HG03097 (cell line): ENCODE data around the gene HSH2D.

Experiments used
- ATAC-seq: cut with Tn5 transposase; IDR thresholded peaks from one replicate; pipeline ENCODE4 v1.9.1; 2021; ENCODE audit not compliant: unreplicated experiment, low FRiP score

The HSH2D gene

GRCh38 chr19:16190736-16191135 is 47.3 kb downstream of the HSH2D start:
- ATAC-seq: no peak

GRCh38 chr19:16191216-16191908 is 47.9 kb downstream of the HSH2D start:
- ATAC-seq: no peak

GRCh38 chr19:16193466-16193865 is 50.0 kb downstream of the HSH2D start:
- ATAC-seq: no peak

- ATAC-seq: peak; percentile 8
These were observed 53.7 kb downstream of the HSH2D start for GRCh38 chr19:16197188-16197621.

DNA sequence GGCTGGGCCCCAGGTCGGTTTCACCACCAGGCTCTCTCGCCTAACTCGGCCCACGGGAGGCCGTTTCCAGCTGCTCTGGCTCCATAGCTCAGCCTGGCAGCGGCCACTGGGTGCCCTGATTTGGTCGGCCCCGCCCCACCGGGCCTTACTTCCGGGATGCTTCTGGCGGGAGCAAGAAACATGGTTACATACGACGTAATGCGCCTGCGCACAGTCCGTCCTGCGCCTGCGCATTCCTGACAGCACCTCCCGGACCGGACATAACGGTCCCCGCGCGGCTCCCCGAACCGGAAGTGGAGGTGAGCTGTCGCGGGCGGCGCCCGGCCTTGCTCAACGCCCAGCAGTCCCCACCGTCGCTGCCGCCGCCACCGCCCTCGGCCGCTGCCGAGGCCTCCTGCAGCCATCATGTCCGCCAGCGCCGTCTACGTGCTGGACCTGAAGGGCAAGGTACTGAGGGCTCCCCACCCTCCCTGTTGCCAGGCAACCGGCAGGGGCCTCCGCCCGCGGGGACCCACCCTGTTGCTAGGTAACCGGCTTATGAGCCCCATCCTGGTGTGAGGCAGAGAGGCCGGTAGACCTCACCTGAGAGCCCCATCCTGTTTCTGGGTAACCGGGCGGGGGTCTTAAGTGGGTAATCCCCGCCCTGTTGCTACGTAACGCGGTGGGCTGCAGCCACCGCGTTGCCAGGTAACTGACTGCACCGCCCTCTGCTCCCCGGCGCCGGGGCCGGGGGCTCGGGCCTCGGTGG is 54.3 kb downstream of the HSH2D start, which contains the start of gene AP1M1:
Gene AP1M1 (plus strand): TSS at position 290 of the 748 bp plus-strand sequence. CDS start 116 bp downstream, at position 406.
- ATAC-seq: peak; percentile 85

GRCh38 chr19:16198370-16198651 is 54.8 kb downstream of the HSH2D start:
- no peak for ATAC-seq

- no peak for ATAC-seq
These were observed 55.9 kb downstream of the HSH2D start for GRCh38 chr19:16199275-16199932.

GRCh38 chr19:16200038-16201010 is 56.8 kb downstream of the HSH2D start:
- ATAC-seq: no peak

DNA sequence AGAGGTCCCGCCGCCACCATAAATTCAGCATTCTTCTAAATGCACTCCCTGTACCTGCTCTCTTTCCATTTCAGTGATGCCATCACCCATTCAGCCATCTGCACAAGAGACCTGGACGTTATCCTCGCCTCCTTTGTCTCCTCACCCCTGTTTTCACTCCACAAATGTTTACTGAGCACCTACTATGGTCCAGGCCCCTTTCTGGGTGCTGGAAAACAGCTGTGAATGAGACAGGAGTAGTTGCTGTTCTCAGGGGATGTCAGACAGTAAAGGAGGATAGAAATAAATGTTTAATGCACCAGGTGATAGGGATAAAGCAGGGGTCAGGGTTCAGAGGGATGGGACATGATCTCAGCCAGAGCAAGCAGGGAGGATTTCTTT is 57.5 kb downstream of the HSH2D start:
- no peak for ATAC-seq

- ATAC-seq: no peak
These were observed 59.1 kb downstream of the HSH2D start for GRCh38 chr19:16202320-16203255.

DNA sequence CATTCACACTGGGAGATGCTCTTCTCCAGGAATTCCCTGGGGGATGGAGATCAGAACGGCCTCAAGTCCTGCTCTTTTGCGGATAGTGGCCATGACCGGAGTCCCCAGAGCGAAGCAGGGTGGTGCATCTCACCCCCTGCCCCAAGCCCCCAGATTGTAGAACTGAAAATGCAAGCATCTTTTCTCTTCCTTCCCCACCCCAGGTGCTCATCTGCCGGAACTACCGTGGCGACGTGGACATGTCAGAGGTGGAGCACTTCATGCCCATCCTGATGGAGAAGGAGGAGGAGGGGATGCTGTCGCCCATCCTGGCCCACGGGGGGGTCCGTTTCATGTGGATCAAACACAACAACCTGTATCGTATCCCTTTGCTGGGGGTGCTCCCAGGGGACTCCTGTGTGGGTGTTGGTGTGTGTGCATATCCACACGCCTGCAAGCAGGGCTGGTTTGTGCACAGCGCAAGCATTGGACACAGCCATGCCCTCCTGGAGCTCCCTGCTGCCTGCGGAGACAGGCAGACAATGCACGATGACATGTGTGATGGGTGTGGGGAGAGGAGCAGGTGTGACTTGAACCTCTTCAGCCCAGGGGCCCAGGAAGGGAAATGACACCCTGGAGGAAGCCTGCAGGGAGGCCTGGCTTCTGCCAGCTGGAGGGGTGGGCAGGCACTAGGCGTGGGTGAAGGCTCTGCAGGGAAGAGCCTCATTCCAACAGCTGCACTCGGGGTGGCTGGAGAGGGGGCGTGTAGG is 59.9 kb downstream of the HSH2D start:
- no peak for ATAC-seq

DNA sequence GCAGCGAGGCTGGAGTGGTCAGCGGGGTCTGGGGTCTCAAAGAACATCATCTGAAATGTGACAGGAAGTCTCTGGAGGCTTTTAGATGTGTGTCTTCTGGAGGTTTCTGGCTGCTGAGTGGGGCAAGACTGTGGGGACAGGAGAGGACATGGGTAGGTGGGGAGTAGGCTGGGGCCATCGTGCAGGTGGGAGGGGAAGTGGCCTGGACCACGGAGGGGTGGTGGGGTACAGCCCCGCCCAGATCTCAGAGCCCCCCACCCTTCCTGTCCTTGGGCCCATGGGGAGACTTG is 60.5 kb downstream of the HSH2D start:
- ATAC-seq: no peak

- no peak for ATAC-seq
These were observed 61.9 kb downstream of the HSH2D start for GRCh38 chr19:16205205-16206045.

DNA sequence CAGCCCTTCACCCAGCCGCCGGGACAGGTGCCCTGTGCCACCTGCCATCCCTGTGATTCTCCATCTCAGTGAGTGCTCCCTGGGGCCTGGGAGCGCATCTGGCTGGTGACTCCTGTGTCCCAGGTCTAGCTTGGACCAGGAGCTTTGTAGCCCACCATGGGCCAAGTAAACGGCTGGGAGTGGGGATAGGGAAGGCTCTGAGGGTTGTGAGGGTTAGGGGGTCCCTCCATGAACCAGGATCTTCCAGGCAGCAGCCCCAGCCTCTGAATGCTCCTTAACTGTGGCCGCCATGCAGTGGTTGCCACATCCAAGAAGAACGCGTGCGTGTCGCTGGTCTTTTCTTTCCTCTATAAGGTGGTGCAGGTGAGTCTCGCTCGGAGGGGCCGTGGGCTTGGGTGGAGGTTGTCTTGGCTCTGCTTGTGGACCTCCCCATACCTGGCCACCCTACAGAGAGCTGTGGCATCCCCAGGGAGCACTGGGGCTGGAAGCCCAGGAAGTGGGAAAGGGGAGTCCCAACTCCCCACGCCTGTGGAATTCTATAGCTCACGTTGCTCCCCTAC is 62.6 kb downstream of the HSH2D start:
- ATAC-seq: no peak

DNA sequence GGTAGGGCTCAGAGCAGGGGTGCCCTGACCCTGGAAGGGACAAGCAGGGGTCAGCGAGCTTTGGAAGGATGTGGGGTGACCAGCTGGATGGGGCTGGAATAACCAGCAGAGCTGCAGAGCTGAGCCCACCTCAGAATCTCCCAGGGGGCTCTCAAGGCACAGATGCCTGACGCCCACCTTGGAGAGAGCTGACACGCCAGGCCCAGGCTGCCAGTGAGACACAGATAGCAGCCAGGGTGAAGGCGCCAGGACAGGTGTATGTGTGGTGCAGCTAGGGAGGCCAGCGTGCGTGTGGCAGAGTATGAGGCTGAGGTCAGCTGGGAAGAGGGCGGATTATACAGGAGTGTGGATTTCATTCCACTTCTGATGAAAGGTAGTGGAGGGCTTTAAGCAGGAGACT is 63.2 kb downstream of the HSH2D start:
- ATAC-seq: no peak

DNA sequence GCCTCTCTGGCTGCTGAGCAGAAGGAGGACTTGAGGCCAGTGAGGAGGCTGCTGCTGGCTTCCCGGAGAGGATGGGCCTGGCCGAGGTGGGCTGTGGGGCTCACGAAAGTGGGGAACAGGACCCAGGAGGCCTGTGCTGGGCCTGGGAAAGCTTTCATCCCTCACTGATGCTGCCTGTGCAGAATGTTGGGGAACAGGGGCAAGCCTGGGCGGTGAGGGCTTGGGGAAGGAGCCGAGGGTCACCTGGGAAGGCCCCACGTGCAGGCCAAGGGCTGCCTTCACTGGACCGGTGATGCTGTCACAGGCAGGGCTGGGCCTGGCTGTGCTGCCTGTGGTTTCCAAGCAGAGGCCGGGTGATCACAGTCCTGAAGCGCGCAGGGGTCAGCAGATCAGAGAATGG is 63.6 kb downstream of the HSH2D start:
- ATAC-seq: no peak

DNA sequence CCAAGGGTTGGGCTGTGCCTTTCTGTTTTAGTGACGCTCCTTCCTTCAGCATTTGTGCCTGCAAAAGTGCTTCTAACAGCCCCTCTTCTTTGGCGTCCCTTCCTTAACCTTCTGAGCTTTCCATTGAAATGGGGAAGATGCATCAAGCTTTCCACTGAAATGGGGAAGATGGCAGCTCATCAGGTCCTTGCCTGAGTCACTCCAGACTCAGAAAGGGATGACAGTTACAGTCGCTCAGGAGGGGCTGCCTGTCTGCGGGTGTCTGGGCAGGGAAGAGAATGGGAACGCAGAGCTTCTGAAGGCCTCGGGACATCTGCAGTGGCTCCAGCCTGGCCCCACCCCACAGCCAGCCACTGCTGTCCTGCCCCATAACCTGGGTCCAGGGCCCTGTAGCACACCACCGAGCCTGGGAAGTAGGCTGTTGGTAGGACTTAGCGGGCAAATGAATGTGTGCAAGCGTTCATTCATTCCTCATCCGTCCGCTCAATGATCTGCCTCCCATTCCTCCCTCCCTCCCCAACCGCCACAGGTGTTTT is 64.1 kb downstream of the HSH2D start:
- ATAC-seq: no peak
